Panc1 (cell line): Measurements from ENCODE around the gene GGA2. TPM values are rescaled to one million over a fixed set of nuclear protein-coding genes. Genes with fewer than 3 reads are reported as not detected.

Experiments
- ATAC-seq: fragments of 200-7000 bp; cut with Tn5 transposase; 2 replicates; pipeline ENCODE4 v1.9.1; 2020; ENCODE audit warnings: mild to moderate bottlenecking, moderate library complexity
- BruUV-seq: library from RNA; stranded (reverse); fragments of 400-500 nt; replicated peaks from 2 replicates; lab custom pipeline; 2021; lab: Mats Ljungman, UMichigan
- CTCF ChIA-PET: fragments of 300-600 bp; sonication (Branson Sonifier 250); formaldehyde crosslinking; loops from one replicate; lab custom pipeline; 2022; ENCODE audit warnings: antibody characterized with exemption; lab: Charles Lee
- POLR2A ChIA-PET: fragments of 300-600 bp; sonication (Branson Sonifier 250); formaldehyde crosslinking; loops from one replicate; lab custom pipeline; 2022; ENCODE audit warnings: antibody characterized with exemption; lab: Charles Lee
- DNase-seq: peaks from one replicate; pipeline ENCODE4 v3.0.0-alpha.2; 2010; ENCODE audit warnings: low read depth, low spot score
- H3K27ac ChIP-seq: 2 replicates; pipeline ENCODE4 v1.5.1; 2011; ENCODE audit warnings: mild to moderate bottlenecking, low read length, inconsistent platforms
- H3K27me3 ChIP-seq: fragments of 200-500 bp; sonication (Bioruptor generic); 2 replicates; pipeline ENCODE4 v1.6.0; 2014; ENCODE audit warnings: low read length, inconsistent platforms; ENCODE audit not compliant: control insufficient read depth, insufficient read depth
- H3K36me3 ChIP-seq: fragments of 200-500 bp; sonication (Bioruptor generic); 2 replicates; pipeline ENCODE4 v1.5.1; 2014; ENCODE audit warnings: inconsistent platforms, mild to moderate bottlenecking, low read length, moderate library complexity; ENCODE audit not compliant: control insufficient read depth, insufficient read depth
- H3K4me1 ChIP-seq: 2 replicates; pipeline ENCODE4 v1.5.1; 2011; ENCODE audit warnings: inconsistent platforms, mild to moderate bottlenecking, low read length, moderate library complexity; ENCODE audit not compliant: control insufficient read depth, insufficient read depth
- H3K4me3 ChIP-seq, 2 experiments: 2 replicates each; pipeline ENCODE4 v1.5.1; 2011 to 2012; ENCODE audit warnings: low read depth in 2 of 2, low read length in 2 of 2, mild to moderate bottlenecking in 2 of 2, inconsistent platforms in 1 of 2, moderate library complexity in 1 of 2
- H3K9me3 ChIP-seq: fragments of 200-500 bp; sonication (Bioruptor generic); 2 replicates; pipeline ENCODE4 v1.5.1; 2014; ENCODE audit warnings: low read depth, mild to moderate bottlenecking, inconsistent platforms, low read length, moderate library complexity; ENCODE audit not compliant: control insufficient read depth, insufficient read depth
- POLR2AphosphoS5 ChIP-seq: IDR thresholded peaks from 2 replicates; pipeline ENCODE4 v1.6.1; 2012; ENCODE audit warnings: mild to moderate bottlenecking, low read depth, low read length, moderate library complexity
- SIN3A ChIP-seq: IDR thresholded peaks from 2 replicates; pipeline ENCODE4 v1.6.1; 2012; ENCODE audit warnings: low read depth, mild to moderate bottlenecking, low read length, moderate library complexity, borderline replicate concordance; ENCODE audit not compliant: insufficient read depth
- TCF7L2 ChIP-seq: IDR thresholded peaks from 2 replicates; pipeline ENCODE4 v1.6.1; 2011; ENCODE audit warnings: mild to moderate bottlenecking, low read depth, low read length, inconsistent platforms
- in situ Hi-C: cut with HindIII; loops from 2 replicates; pipeline ENCODE4 v1.10.0; 2016; ENCODE audit warnings: low sequenced_read_pairs, low pct_unique_long_range_greater_than_20kb
- intact Hi-C: fragments of 100-400 bp; cut with micrococcal nuclease; formaldehyde crosslinking; loops from one replicate; pipeline ENCODE4 v1.10.0; 2022; ENCODE audit not compliant: unreplicated experiment
- total RNA-seq: library from RNA; stranded (reverse); gene quantifications from one replicate; pipeline ENCODE4 v1.2.1, GENCODE V29; 2021; ENCODE audit not compliant: unreplicated experiment
- TF ChIP-seq, protein P1 (sequence below): fragments of 450-650 bp; IDR thresholded peaks from 2 replicates; pipeline ENCODE4 v1.5.1; 2017; ENCODE audit warnings: mild to moderate bottlenecking
- TF ChIP-seq, protein P2 (sequence below), 2 experiments: IDR thresholded peaks; 2 replicates each; pipeline ENCODE4 v1.6.1; 2011 to 2012; ENCODE audit warnings: low read depth in 2 of 2, control low read depth in 1 of 2, low read length in 1 of 2, mild to moderate bottlenecking in 1 of 2, moderate library complexity in 1 of 2; ENCODE audit not compliant: insufficient read depth in 1 of 2

GGA2 gene
- total RNA-seq, 1 experiment from 2014 or later, result 100 TPM

DNA sequence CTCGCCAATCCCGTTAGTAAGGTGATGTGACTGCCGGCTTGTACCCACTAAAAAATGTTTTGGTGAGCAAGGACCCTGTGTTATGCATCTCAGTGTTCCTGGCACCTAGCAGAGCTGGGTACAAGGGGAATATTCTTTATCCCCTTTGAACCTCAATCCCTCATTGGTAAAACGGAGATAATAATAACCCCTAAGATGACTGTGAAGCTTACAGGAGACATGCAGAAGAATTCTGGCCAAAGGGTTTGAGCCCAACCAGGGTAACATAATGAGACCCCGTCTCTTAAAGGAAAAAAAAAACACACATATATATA is 896 bp downstream of the GGA2 start:
- Histone ChIP-seq H3K9me3 (no peaks in the 10 kb centered on the region), H3K27ac (peak overlapping the region; percentile 80), H3K4me1 (peaks cover 30% of the 10 kb centered on the region), H3K27me3 (no peaks in the 10 kb centered on the region), H3K36me3 (no peaks in the 10 kb centered on the region), H3K4me3 (peak overlapping the region; percentile 59 to 91)
- TF ChIP-seq, protein P1, sequence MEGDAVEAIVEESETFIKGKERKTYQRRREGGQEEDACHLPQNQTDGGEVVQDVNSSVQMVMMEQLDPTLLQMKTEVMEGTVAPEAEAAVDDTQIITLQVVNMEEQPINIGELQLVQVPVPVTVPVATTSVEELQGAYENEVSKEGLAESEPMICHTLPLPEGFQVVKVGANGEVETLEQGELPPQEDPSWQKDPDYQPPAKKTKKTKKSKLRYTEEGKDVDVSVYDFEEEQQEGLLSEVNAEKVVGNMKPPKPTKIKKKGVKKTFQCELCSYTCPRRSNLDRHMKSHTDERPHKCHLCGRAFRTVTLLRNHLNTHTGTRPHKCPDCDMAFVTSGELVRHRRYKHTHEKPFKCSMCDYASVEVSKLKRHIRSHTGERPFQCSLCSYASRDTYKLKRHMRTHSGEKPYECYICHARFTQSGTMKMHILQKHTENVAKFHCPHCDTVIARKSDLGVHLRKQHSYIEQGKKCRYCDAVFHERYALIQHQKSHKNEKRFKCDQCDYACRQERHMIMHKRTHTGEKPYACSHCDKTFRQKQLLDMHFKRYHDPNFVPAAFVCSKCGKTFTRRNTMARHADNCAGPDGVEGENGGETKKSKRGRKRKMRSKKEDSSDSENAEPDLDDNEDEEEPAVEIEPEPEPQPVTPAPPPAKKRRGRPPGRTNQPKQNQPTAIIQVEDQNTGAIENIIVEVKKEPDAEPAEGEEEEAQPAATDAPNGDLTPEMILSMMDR, result no peak
- TF ChIP-seq TCF7L2 (no peak), SIN3A (no peak), POLR2AphosphoS5 (no peak)
- TF ChIP-seq, protein P2, sequence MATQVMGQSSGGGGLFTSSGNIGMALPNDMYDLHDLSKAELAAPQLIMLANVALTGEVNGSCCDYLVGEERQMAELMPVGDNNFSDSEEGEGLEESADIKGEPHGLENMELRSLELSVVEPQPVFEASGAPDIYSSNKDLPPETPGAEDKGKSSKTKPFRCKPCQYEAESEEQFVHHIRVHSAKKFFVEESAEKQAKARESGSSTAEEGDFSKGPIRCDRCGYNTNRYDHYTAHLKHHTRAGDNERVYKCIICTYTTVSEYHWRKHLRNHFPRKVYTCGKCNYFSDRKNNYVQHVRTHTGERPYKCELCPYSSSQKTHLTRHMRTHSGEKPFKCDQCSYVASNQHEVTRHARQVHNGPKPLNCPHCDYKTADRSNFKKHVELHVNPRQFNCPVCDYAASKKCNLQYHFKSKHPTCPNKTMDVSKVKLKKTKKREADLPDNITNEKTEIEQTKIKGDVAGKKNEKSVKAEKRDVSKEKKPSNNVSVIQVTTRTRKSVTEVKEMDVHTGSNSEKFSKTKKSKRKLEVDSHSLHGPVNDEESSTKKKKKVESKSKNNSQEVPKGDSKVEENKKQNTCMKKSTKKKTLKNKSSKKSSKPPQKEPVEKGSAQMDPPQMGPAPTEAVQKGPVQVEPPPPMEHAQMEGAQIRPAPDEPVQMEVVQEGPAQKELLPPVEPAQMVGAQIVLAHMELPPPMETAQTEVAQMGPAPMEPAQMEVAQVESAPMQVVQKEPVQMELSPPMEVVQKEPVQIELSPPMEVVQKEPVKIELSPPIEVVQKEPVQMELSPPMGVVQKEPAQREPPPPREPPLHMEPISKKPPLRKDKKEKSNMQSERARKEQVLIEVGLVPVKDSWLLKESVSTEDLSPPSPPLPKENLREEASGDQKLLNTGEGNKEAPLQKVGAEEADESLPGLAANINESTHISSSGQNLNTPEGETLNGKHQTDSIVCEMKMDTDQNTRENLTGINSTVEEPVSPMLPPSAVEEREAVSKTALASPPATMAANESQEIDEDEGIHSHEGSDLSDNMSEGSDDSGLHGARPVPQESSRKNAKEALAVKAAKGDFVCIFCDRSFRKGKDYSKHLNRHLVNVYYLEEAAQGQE (IDR thresholded peaks at IDR 0.05; ENCODE audit: insufficient read depth in 1 of 2, low read depth in 2 of 2, low read length in 1 of 2), result no peak
- intact Hi-C loops (no loop called here), in situ Hi-C loops (no loop called here)
- ChIA-PET POLR2A (no interaction called here), CTCF (no interaction called here)
- no TSS peak for BruUV-seq
- ATAC-seq (no peak), DNase-seq (no peak)

DNA sequence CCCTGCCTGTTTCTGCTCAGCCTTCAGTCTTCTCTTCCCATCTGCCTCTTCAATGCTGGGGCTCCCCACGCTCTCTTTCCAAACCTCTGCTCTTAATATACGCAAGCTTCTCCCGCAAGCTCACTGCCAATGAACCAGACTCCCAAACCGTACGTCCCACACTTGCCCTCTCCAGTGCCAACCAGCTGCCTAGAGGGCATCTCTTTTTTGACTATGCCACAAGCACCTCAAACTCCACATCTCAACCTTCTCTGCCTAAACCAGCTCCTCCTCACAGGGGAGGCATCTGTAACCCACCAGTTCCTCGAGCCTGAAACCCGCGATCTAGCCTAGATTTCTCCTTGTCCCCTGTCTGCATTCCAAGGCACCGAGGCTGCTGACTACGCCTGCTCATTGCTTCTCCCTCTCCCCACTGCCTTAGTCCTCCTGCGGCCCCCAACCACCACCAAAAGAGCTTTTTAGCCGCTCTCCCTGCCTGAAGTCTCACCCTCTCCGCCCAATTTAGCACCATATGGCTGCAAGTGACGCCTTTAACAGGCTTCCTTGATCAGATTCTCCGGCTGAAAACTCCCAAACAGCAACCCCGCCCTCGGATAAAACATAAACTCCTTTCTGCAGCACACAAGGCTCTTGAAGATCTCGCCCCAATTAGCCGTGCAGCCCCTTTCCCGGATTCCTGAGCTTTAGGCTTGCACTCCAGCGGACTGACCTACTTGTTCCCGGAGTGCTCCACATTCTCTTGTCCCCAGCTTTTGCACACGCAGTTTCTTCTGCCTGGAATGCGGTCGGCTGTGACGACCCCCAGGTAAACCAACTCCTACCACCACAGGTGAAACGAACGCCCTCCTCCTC is 1.5 kb downstream of the GGA2 start:
- CTCF ChIA-PET, result no interaction called here
- in situ Hi-C loops, result no loop called here
- DNase-seq, result no peak

More for the DNA sequence above, 1.5 kb downstream of the GGA2 start:
- Histone ChIP-seq H3K4me3 (peak overlapping the region; percentile 59 to 91), H3K9me3 (no peaks in the 10 kb centered on the region), H3K27me3 (no peaks in the 10 kb centered on the region), H3K27ac (peak overlapping the region; percentile 80), H3K4me1 (peaks cover 36% of the 10 kb centered on the region), H3K36me3 (no peaks in the 10 kb centered on the region)
- 0 out of 2 replicates have a peak, but pooled peaks have one; percentile 44 for TF ChIP-seq SIN3A
- TF ChIP-seq, protein P1, result no peak
- POLR2A ChIA-PET, result no interaction called here
- no peak for ATAC-seq
- TSS peak; percentile 72 for BruUV-seq
- intact Hi-C loops, result no loop called here
